ENCODE results near the gene ABCD3. TPM values are rescaled to one million over a fixed set of nuclear protein-coding genes. Genes with fewer than 3 reads are reported as not detected.
"Not testable (repeated sequence)": the region's sequence is repeated elsewhere in the genome, so short reads cannot be mapped to it uniquely, and the experiment has no call there.

ABCD3 gene
- total RNA-seq, result 10 to 100 TPM; 34.4 to 48.5 (median 40.1) TPM
- polyA plus RNA-seq, result 10 to 100 TPM; 15.8 to 46.7 (median 18.7) TPM
- long read RNA-seq, donor 1, transcript ABCD3-202 (23 exons, 3,538 nt), result major isoform, 13 of 39 reads
- long read RNA-seq, donor 1, partial matches to known transcripts, result 2 of 39 reads
- long read RNA-seq, donor 1, other reads (novel, unspliced or antisense), result 24 of 39 reads
- long read RNA-seq, donor 2, transcript ABCD3-202 (23 exons, 3,538 nt), result major isoform, 32 of 66 reads
- long read RNA-seq, donor 2, partial matches to known transcripts, result 2 of 66 reads
- long read RNA-seq, donor 2, other reads (novel, unspliced or antisense), result 31 of 66 reads

DNA sequence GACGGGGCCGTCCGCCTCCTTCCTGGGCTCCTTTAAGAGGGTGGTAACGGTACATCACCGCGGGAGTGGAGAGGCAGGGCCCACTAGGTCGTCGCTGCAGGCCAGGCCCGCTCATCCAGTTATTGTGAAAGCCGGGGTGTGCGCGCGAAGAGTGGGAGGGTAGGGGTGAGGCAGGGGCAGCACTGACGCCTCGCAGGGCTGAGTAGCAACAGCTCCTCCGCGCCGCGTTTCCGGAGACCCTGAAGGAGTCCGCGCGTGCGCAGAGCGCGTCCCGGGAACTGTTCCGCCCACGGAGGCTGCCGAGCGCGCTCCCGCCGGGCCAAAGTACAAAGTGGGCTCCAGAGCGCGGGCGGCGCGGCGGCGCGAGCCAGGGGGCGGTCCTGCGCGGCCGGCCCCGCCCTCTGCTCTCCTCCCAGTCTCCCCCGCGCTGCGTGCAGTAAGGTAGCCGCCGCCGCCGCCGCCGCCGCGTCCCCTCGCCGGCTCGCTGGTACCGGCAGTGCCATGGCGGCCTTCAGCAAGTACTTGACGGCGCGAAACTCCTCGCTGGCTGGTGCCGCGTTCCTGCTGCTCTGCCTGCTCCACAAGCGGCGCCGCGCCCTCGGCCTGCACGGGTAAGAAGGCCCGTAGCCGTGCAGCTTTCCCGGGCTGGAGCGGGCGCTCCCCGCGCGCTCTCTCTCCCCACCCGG is at the start of gene ABCD3:
Gene ABCD3, plus strand, starts transcription at position 412 of the 686 bp plus-strand sequence. Its CDS starts 90 bp downstream, at position 502.
- intact Hi-C loops (cut with DNase I), result loop anchor here (10.0 kb wide), 2 partner anchors 173 to 183 kb away; partner anchors contain the start of gene ARHGAP29 (in 1 of the 2)
- H3K4me1 ChIP-seq, result peaks cover 32% of the 10 kb centered on the region
- 0 to 1% (median 0%) methylated on average over 45 to 84 of the region's 84 CpGs for whole genome bisulfite sequencing, 3 donors

GRCh38 chr1:94372771-94373170 is 45.4 kb upstream of the ABCD3 start:
- not testable (repeated sequence) for H3K36me3 ChIP-seq (ENCODE audit: insufficient read depth in 1 of 2, low read depth in 1 of 2); H3K27ac ChIP-seq; H3K4me1 ChIP-seq; H3K4me3 ChIP-seq; H3K9me3 ChIP-seq; ATAC-seq; H3K27me3 ChIP-seq (ENCODE audit: insufficient read depth in 3 of 3, low read length in 2 of 3); DNase-seq
- intact Hi-C loops (cut with DNase I), result loop anchor here in 1 of 2 donors (2.0 kb wide), 1 partner anchor 64 kb away; no protein-coding TSS in a partner anchor

More for the DNA sequence above, at the start of gene ABCD3:
- TF ChIP-seq, protein P1, sequence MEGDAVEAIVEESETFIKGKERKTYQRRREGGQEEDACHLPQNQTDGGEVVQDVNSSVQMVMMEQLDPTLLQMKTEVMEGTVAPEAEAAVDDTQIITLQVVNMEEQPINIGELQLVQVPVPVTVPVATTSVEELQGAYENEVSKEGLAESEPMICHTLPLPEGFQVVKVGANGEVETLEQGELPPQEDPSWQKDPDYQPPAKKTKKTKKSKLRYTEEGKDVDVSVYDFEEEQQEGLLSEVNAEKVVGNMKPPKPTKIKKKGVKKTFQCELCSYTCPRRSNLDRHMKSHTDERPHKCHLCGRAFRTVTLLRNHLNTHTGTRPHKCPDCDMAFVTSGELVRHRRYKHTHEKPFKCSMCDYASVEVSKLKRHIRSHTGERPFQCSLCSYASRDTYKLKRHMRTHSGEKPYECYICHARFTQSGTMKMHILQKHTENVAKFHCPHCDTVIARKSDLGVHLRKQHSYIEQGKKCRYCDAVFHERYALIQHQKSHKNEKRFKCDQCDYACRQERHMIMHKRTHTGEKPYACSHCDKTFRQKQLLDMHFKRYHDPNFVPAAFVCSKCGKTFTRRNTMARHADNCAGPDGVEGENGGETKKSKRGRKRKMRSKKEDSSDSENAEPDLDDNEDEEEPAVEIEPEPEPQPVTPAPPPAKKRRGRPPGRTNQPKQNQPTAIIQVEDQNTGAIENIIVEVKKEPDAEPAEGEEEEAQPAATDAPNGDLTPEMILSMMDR (IDR thresholded peaks at IDR 0.05), result no peak
- Histone ChIP-seq H3K27me3 (ENCODE audit: insufficient read depth in 3 of 3, low read length in 2 of 3) (no peaks in the 10 kb centered on the region), H3K4me3 (peak within 1 kb of the TSS; percentile 97), H3K36me3 (ENCODE audit: insufficient read depth in 1 of 2, low read depth in 1 of 2) (no peaks in the 10 kb centered on the region), H3K9me3 (no peaks in the 10 kb centered on the region), H3K27ac (peak within 1 kb of the TSS; percentile 84)
- ATAC-seq (peak; percentile 97 to 99 (median 98)), DNase-seq (peak; percentile 98 to 99)

DNA sequence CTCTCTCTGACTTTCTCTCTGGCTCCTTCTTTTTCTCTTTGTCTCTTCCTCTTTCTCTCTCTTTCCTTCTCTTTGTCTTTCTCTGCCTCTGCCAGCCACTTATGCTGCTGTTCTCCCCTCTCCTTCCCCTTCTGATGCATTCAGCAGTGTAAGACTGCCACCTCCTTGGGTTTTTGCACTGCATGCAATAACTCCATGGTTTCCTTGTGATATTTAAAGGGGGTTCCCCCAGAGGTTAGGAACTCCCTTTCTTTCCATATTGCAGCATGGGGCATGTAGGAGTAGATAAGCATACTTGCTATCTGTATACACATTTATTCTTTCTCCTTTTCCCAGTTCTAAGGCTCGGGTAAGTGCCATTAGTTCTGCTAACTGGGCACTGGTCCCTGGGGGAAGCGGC is 44.9 kb upstream of the ABCD3 start:
- H3K9me3 ChIP-seq; ATAC-seq; H3K4me1 ChIP-seq; H3K27ac ChIP-seq; DNase-seq; H3K27me3 ChIP-seq (ENCODE audit: insufficient read depth in 3 of 3, low read length in 2 of 3); H3K4me3 ChIP-seq; H3K36me3 ChIP-seq (ENCODE audit: insufficient read depth in 1 of 2, low read depth in 1 of 2): not testable (repeated sequence)
- intact Hi-C loops (cut with DNase I), result loop anchor here in 1 of 2 donors (2.0 kb wide), 1 partner anchor 65 kb away; no protein-coding TSS in a partner anchor
- WGBS, 3 donors, result 33 to 63% (median 60%) methylated on average over 2 of the region's 2 CpGs

GRCh38 chr1:94375666-94376065 is 42.5 kb upstream of the ABCD3 start:
- DNase-seq; H3K27ac ChIP-seq; intact Hi-C loops (cut with DNase I); H3K4me1 ChIP-seq; H3K27me3 ChIP-seq (ENCODE audit: insufficient read depth in 3 of 3, low read length in 2 of 3); ATAC-seq; H3K36me3 ChIP-seq (ENCODE audit: insufficient read depth in 1 of 2, low read depth in 1 of 2); H3K9me3 ChIP-seq; H3K4me3 ChIP-seq: not testable (repeated sequence)
- 84 to 91% (median 89%) methylated on average over 7 of the region's 7 CpGs for WGBS, 3 donors

DNA sequence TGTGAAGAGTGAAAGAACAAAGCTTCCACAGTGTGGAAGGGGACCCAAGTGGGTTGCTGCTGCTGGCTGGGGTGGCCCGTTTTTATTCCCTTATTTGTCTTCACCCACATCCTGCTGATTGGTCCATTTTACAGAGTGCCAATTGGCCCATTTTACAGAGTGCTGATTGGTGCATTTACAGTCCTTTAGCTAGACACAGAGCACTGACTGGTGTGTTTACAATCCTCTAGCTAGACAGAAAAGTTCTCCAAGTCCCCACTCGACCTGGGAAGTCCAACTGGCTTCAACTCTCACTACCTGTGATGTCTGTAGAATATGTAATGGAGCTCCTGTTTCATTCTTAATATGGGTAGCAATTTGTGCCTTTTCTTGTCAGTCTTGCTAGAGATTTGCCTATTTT is 39.7 kb upstream of the ABCD3 start:
- WGBS, 3 donors, result 34 to 53% (median 50%) methylated on average over 2 of the region's 2 CpGs
- H3K36me3 ChIP-seq (ENCODE audit: insufficient read depth in 1 of 2, low read depth in 1 of 2); ATAC-seq; H3K27me3 ChIP-seq (ENCODE audit: insufficient read depth in 3 of 3, low read length in 2 of 3); H3K4me1 ChIP-seq; DNase-seq; H3K9me3 ChIP-seq; intact Hi-C loops (cut with DNase I); H3K27ac ChIP-seq; H3K4me3 ChIP-seq: not testable (repeated sequence)

DNA sequence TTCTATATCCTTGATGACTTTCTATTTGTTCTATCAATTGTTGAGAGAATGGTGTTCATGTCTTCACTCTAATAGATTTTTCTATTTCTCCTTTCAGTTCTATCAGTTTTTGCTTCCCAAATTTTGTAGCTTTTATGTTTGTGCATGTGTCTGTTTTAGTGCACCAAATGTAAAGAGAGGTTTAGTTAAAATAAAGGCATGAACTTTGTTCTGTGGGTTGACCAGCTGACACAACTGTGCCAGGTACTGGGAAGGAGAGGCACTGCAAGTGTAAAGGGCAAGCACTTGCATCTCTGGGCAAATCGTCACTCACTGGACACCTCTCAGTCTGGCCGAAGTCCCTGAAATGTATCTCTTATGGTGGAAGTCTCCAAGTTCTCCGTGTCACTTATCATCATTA is 38.6 kb upstream of the ABCD3 start:
- intact Hi-C loops (cut with DNase I), result no loop called here
- TF ChIP-seq, protein P1 (IDR thresholded peaks at IDR 0.05), result no peak
- Histone ChIP-seq H3K4me3 (no peak overlapping the region), H3K36me3 (ENCODE audit: insufficient read depth in 1 of 2, low read depth in 1 of 2) (no peaks in the 10 kb centered on the region), H3K27me3 (ENCODE audit: insufficient read depth in 3 of 3, low read length in 2 of 3) (no peaks in the 10 kb centered on the region), H3K27ac (no peak overlapping the region), H3K9me3 (no peaks in the 10 kb centered on the region), H3K4me1 (no peaks in the 10 kb centered on the region)
- no peak for ATAC-seq
- 39 to 58% (median 41%) methylated on average over 3 of the region's 3 CpGs for WGBS, 3 donors
- DNase-seq, result no peak
